K562 (cell line): ENCODE results near the gene REEP3. TPM values are rescaled to one million over a fixed set of nuclear protein-coding genes. Genes with fewer than 3 reads are reported as not detected.
A peak's percentile ranks its signal among the peaks of the same experiment; 100 is the strongest.

Source experiments
- ATAC-seq: fragments of 200-7000 bp; cut with Tn5 transposase; 3 replicates; pipeline ENCODE4 v1.9.1; 2020; ENCODE audit warnings: moderate library complexity
- BruUV-seq: library from RNA; stranded (reverse); fragments of 400-500 nt; replicated peaks from 2 replicates; lab custom pipeline; 2021; lab: Mats Ljungman, UMichigan
- CTCF ChIA-PET: fragments of 300-600 bp; formaldehyde crosslinking; extraction: SDS; loops from one replicate; lab custom pipeline; 2021; ENCODE audit warnings: low intra/inter-chr PET ratio; lab: Yijun Ruan, JAX
- POLR2A ChIA-PET: fragments of 300-600, 350-650 bp; sonication (Branson Sonifier 250); formaldehyde crosslinking; extraction: SDS; loops from one replicate; lab custom pipeline; 2021; ENCODE audit warnings: antibody characterized with exemption, inconsistent platforms; lab: Yijun Ruan, JAX
- DNase-seq, 4 experiments: peaks; one replicate each; pipeline versions ENCODE4 v3.0.0 to v3.0.0-alpha.2; 2011 to 2018; ENCODE audit warnings: low spot score in 3 of 4, mixed read lengths in 3 of 4; ENCODE audit errors: extremely low read depth in 1 of 4
- FAIRE-seq: peaks from 2 replicates; lab custom pipeline; 2011; peaks lifted over from hg19 to GRCh38; lab: Jason Lieb, UNC
- H2AFZ ChIP-seq: 2 replicates; pipeline ENCODE4 v1.6.0; 2011; ENCODE audit warnings: low read depth, low read length, control low read depth, inconsistent platforms
- H3K27ac ChIP-seq: fragments of 200-600 bp; 3 replicates; pipeline ENCODE4 v1.8.0; 2011; ENCODE audit warnings: low read depth, mild to moderate bottlenecking, control low read depth, inconsistent platforms, low read length, moderate library complexity, mixed read lengths; ENCODE audit errors: extremely low read depth
- H3K27me3 ChIP-seq, 2 experiments: fragments of 300-600 bp in 1 of 2; 2 replicates in 1 of 2; 3 replicates in 1 of 2; pipeline versions ENCODE4 v1.6.0 to v1.8.0; 2011; ENCODE audit warnings: inconsistent platforms in 2 of 2, low read length in 2 of 2, mild to moderate bottlenecking in 1 of 2, mixed read lengths in 1 of 2, moderate library complexity in 1 of 2; ENCODE audit not compliant: control insufficient read depth in 2 of 2, insufficient read depth in 2 of 2
- H3K36me3 ChIP-seq: fragments of 300-600 bp; 3 replicates; pipeline ENCODE4 v1.8.0; 2011; ENCODE audit warnings: mild to moderate bottlenecking, low read length, inconsistent platforms; ENCODE audit not compliant: control insufficient read depth, insufficient read depth
- H3K4me1 ChIP-seq, 2 experiments: fragments of 200-600 bp in 1 of 2; replicated peaks in 1 of 2; 2 replicates in 1 of 2; 3 replicates in 1 of 2; pipeline versions ENCODE4 v1.5.1 to v1.8.0; 2011; ENCODE audit warnings: inconsistent platforms in 2 of 2, low read length in 2 of 2, mild to moderate bottlenecking in 1 of 2, mixed read lengths in 1 of 2, moderate library complexity in 1 of 2; ENCODE audit not compliant: control insufficient read depth in 2 of 2, insufficient read depth in 2 of 2
- H3K4me2 ChIP-seq: 2 replicates; pipeline ENCODE4 v1.6.1; 2011; ENCODE audit warnings: low read length, control low read depth, inconsistent platforms, mixed read lengths; ENCODE audit not compliant: insufficient read depth
- H3K4me3 ChIP-seq: fragments of 200-600 bp; sonication (generic), shearing (Covaris generic); 2 replicates; pipeline ENCODE4 v1.5.1; 2016; ENCODE audit warnings: control low read depth, inconsistent platforms
- H3K79me2 ChIP-seq: fragments of 200-600 bp; 3 replicates; pipeline ENCODE4 v1.8.0; 2011; ENCODE audit warnings: low read length, inconsistent platforms; ENCODE audit not compliant: control insufficient read depth, insufficient read depth
- H3K9ac ChIP-seq, 2 experiments: 2 replicates each; pipeline versions ENCODE4 v1.6.0 to v1.6.1; 2011; ENCODE audit warnings: low read depth in 2 of 2, low read length in 2 of 2, control low read depth in 1 of 2, inconsistent platforms in 1 of 2, mild to moderate bottlenecking in 1 of 2, mixed read lengths in 1 of 2; ENCODE audit not compliant: insufficient read depth in 1 of 2
- H3K9me1 ChIP-seq: one replicate; pipeline ENCODE4 v1.6.0; 2011; ENCODE audit warnings: inconsistent platforms, mild to moderate bottlenecking, low read length, moderate library complexity; ENCODE audit not compliant: control insufficient read depth, insufficient read depth
- H3K9me3 ChIP-seq: replicated peaks from 2 replicates; pipeline ENCODE4 v1.5.1; 2011; ENCODE audit warnings: low read depth, low read length, inconsistent platforms; ENCODE audit not compliant: control insufficient read depth, insufficient read depth
- H4K20me1 ChIP-seq: replicated peaks from 2 replicates; pipeline ENCODE4 v1.6.1; 2011; ENCODE audit warnings: low read length, inconsistent platforms, mixed read lengths; ENCODE audit not compliant: control insufficient read depth, insufficient read depth
- BRD9 ChIP-seq: fragments of 450-650 bp; IDR thresholded peaks from 2 replicates; pipeline ENCODE4 v1.6.1; 2018; ENCODE audit warnings: low read depth; ENCODE audit not compliant: partially characterized antibody
- MBD2 ChIP-seq: sonication (generic); IDR thresholded peaks from 2 replicates; pipeline ENCODE4 v1.6.1; 2016; ENCODE audit warnings: low read depth, borderline replicate concordance
- MCM2 ChIP-seq: fragments of 450-650 bp; IDR thresholded peaks from 2 replicates; pipeline ENCODE4 v1.6.1; 2017; ENCODE audit warnings: low read depth, mild to moderate bottlenecking
- MXI1 ChIP-seq: IDR thresholded peaks from 2 replicates; pipeline ENCODE4 v1.6.1; 2011; ENCODE audit warnings: low read depth, mild to moderate bottlenecking, improper control_type of control experiment, low read length
- PHB2 ChIP-seq: fragments of 450-650 bp; IDR thresholded peaks from 2 replicates; pipeline ENCODE4 v1.6.1; 2017; ENCODE audit warnings: low read depth
- POLR2AphosphoS5 ChIP-seq: IDR thresholded peaks from 2 replicates; pipeline ENCODE4 v1.6.1; 2011; ENCODE audit warnings: mild to moderate bottlenecking, low read depth, low read length, moderate library complexity; ENCODE audit not compliant: control insufficient read depth, insufficient read depth
- SIRT6 ChIP-seq: IDR thresholded peaks from one replicate; pipeline ENCODE4 v1.6.1; 2012; ENCODE audit warnings: low read depth, mild to moderate bottlenecking, control low read depth, inconsistent platforms, low read length, moderate library complexity
- SLC30A9 ChIP-seq: fragments of 250-450 bp; sonication (Bioruptor Pico); IDR thresholded peaks from 2 replicates; pipeline ENCODE4 v1.8.0; 2022; ENCODE audit warnings: mild to moderate bottlenecking, moderate library complexity
- SMAD2 ChIP-seq: fragments of 150-350 bp; IDR thresholded peaks from 2 replicates; pipeline ENCODE4 v1.6.1; 2014; ENCODE audit warnings: low read depth, mild to moderate bottlenecking, low read length
- SP2 ChIP-seq: IDR thresholded peaks from 2 replicates; pipeline ENCODE4 v1.6.1; 2011; ENCODE audit warnings: mild to moderate bottlenecking, low read depth, low read length, moderate library complexity; ENCODE audit not compliant: poor library complexity, severe bottlenecking; ENCODE audit errors: extremely low read depth
- TEAD4 ChIP-seq, 2 experiments: sonication (generic) in 1 of 2; formaldehyde crosslinking in 1 of 2; IDR thresholded peaks; 2 replicates each; pipeline versions ENCODE4 v1.6.1 to v1.8.0; 2012 to 2022; ENCODE audit warnings: borderline replicate concordance in 1 of 2, inconsistent platforms in 1 of 2, low read length in 1 of 2, mild to moderate bottlenecking in 1 of 2, missing genetic modification reagents in 1 of 2
- YY1 ChIP-seq, 3 experiments: IDR thresholded peaks; 2 replicates each; pipeline ENCODE4 v1.6.1; 2011; ENCODE audit warnings: low read length in 2 of 3, mild to moderate bottlenecking in 2 of 3, moderate library complexity in 2 of 3, borderline replicate concordance in 1 of 3, control low read depth in 1 of 3, low read depth in 1 of 3; ENCODE audit not compliant: insufficient read depth in 3 of 3, insufficient replicate concordance in 2 of 3, control insufficient read depth in 1 of 3, insufficient read length in 1 of 3; ENCODE audit errors: extremely low read depth in 1 of 3
- ZFPM2 ChIP-seq: fragments of 250-450 bp; sonication (Bioruptor Pico); IDR thresholded peaks from 2 replicates; pipeline ENCODE4 v1.5.1; 2022; ENCODE audit warnings: mild to moderate bottlenecking
- ZKSCAN3 ChIP-seq: fragments of 250-450 bp; sonication (Bioruptor Pico); IDR thresholded peaks from 2 replicates; pipeline ENCODE4 v1.4.0; 2020
- ZNF324 ChIP-seq: fragments of 250-450 bp; sonication (Bioruptor Pico); IDR thresholded peaks from 2 replicates; pipeline ENCODE4 v1.4.0; 2020; ENCODE audit warnings: mild to moderate bottlenecking
- ZNF561 ChIP-seq: fragments of 450-650 bp; formaldehyde crosslinking; conservative IDR thresholded peaks from 2 replicates; pipeline ENCODE4 v1.4.0; 2020; ENCODE audit warnings: mild to moderate bottlenecking, moderate library complexity
- ZSCAN29 ChIP-seq: fragments of 450-650 bp; IDR thresholded peaks from 2 replicates; pipeline ENCODE4 v1.6.1; 2017
- in situ Hi-C: fragments of 300-500 bp; cut with MboI; formaldehyde crosslinking; loops from 4 replicates; pipeline ENCODE4 v1.15.0; 2018; ENCODE audit warnings: inconsistent platforms, mixed read lengths
- intact Hi-C: fragments of 100-400 bp; cut with micrococcal nuclease; formaldehyde crosslinking; loops from 2 replicates; pipeline ENCODE4 v1.14.2; 2022
- polyA plus RNA-seq, 8 experiments: library from polyadenylated mRNA; depleted of rRNA in 4 of 8; stranded (reverse) in 5 of 8; unstranded in 3 of 8; fragments of >200 nt; fragmentation: Nextera tagmentation in 2 of 8; fragmentation: Illumina TruSeq in 1 of 8; extraction: Ambion mirVana in 2 of 8; extraction: Trizol in 1 of 8; gene quantifications; 2 replicates each; pipeline versions ENCODE4 v1.2.1 to v1.2.3, GENCODE V29; 2011 to 2014; ENCODE audit warnings: inconsistent platforms in 1 of 8, missing spikeins in 1 of 8
- total RNA-seq, 7 experiments: library from RNA; depleted of rRNA in 6 of 7; stranded (reverse); fragments of >200 nt in 6 of 7; fragmentation: Illumina TruSeq in 2 of 7; extraction: Trizol in 2 of 7; gene quantifications; 2 replicates each; pipeline versions ENCODE4 v1.2.1 to v1.2.3, GENCODE V29; 2011 to 2021; ENCODE audit warnings: low replicate concordance in 1 of 7
- TF ChIP-seq, protein P1 (sequence below): fragments of 250-450 bp; sonication (Bioruptor Pico); IDR thresholded peaks from 2 replicates; pipeline ENCODE4 v1.4.0; 2020; ENCODE audit warnings: mild to moderate bottlenecking, moderate library complexity, borderline replicate concordance

Gene REEP3
- total and polyA plus RNA-seq, 9 of the 15 experiments (the other 6 are each of a cell fraction or from before 2014, with no cell fraction given): 3.4 to 13.4 (median 9.2) TPM

DNA sequence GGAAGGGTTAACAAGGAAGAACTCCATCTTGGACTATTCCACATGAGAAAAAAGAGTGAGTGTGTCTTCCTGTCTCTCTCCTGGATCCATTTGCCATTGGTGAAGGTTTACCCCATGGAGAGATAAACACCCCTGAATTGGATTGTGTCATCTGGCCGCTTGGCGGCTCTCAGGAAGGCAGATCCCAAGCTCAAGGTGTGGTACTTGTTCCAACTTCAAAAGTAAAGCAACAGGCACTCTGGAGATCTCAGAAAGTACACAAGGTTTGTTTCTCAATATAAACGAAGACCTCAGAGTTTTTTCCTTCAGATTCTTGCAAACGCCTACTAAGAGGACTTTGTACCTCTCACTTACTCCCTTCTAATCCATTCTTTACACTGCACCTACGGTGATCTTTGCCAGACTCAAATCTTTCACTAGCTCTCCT, 116.7 kb downstream of the REEP3 start (continued):
- TF ChIP-seq SP2 (no peak), YY1 (IDR thresholded peaks at IDR 0.05; ENCODE audit: borderline replicate concordance in 1 of 3, control insufficient read depth in 1 of 3, extremely low read depth in 1 of 3, insufficient read depth in 3 of 3, insufficient read length in 1 of 3, insufficient replicate concordance in 2 of 3, low read depth in 1 of 3, low read length in 2 of 3) (peak in 1 of 3 experiments; percentile 6), ZNF324 (no peak), POLR2AphosphoS5 (no peak), MBD2 (no peak), ZSCAN29 (no peak), SMAD2 (no peak)

DNA sequence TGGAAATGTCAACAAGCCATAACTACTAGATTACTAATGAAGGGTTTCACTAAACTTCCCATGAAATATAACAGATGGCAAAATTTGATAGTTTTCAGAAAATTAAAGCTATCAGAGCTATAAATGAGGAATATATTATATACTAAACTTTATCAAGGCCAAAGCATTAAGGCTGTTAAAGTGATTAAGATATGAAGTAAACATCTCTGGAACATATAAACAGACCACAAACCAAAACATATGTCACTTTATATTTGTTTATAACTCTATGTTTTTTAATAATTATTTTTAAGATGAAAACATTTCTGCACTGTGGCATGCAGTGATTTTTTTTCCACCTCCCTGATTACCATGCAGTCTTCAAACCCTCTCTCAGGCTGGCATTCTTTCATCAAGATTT, 120.2 kb downstream of the REEP3 start:
- Histone ChIP-seq H3K4me1 (no peaks in the 10 kb centered on the region; a peak in 1 of 5 replicates), H3K27me3 (peaks cover 23 to 25% of the 10 kb centered on the region in 2 experiments), H3K9ac (no peak overlapping the region), H3K36me3 (no peaks in the 10 kb centered on the region), H4K20me1 (no peaks in the 10 kb centered on the region), H3K27ac (no peak overlapping the region), H3K79me2 (no peaks in the 10 kb centered on the region), H3K9me3 (no peaks in the 10 kb centered on the region), H3K4me2 (no peak overlapping the region), H3K9me1 (no peaks in the 10 kb centered on the region), H2AFZ (no peak overlapping the region), H3K4me3 (no peak overlapping the region)
- CTCF ChIA-PET: no interaction called here
- POLR2A ChIA-PET: interaction anchor here (1.1 kb wide), 1 partner anchor 19 kb away, joined by 3 read pairs; no protein-coding TSS in a partner anchor
- ATAC-seq (no peak), DNase-seq (no peak), FAIRE-seq (no peak)
- in situ Hi-C loops: loop anchor here (25.0 kb wide), 1 partner anchor 429 kb away; no protein-coding TSS in a partner anchor
- BruUV-seq: no TSS peak
- intact Hi-C loops: no loop called here
- TF ChIP-seq TEAD4 (IDR thresholded peaks at IDR 0.05; ENCODE audit: low read length): no peak
- no peak for TF ChIP-seq TEAD4 (CRISPR knock-in tag; IDR thresholded peaks at IDR 0.05; ENCODE audit: borderline replicate concordance)
- no peak for TF ChIP-seq PHB2
- no peak for TF ChIP-seq BRD9
- TF ChIP-seq ZNF561 (CRISPR knock-in tag): no peak
- no peak for TF ChIP-seq ZKSCAN3 (CRISPR knock-in tag)
- TF ChIP-seq MXI1: no peak
- no peak for TF ChIP-seq SIRT6
- no peak for TF ChIP-seq ZFPM2 (CRISPR knock-in tag)
- no peak for TF ChIP-seq SLC30A9 (CRISPR knock-in tag)
- TF ChIP-seq MCM2: no peak
- TF ChIP-seq, protein P1, sequence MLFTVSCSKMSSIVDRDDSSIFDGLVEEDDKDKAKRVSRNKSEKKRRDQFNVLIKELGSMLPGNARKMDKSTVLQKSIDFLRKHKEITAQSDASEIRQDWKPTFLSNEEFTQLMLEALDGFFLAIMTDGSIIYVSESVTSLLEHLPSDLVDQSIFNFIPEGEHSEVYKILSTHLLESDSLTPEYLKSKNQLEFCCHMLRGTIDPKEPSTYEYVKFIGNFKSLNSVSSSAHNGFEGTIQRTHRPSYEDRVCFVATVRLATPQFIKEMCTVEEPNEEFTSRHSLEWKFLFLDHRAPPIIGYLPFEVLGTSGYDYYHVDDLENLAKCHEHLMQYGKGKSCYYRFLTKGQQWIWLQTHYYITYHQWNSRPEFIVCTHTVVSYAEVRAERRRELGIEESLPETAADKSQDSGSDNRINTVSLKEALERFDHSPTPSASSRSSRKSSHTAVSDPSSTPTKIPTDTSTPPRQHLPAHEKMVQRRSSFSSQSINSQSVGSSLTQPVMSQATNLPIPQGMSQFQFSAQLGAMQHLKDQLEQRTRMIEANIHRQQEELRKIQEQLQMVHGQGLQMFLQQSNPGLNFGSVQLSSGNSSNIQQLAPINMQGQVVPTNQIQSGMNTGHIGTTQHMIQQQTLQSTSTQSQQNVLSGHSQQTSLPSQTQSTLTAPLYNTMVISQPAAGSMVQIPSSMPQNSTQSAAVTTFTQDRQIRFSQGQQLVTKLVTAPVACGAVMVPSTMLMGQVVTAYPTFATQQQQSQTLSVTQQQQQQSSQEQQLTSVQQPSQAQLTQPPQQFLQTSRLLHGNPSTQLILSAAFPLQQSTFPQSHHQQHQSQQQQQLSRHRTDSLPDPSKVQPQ (CRISPR knock-in tag): no peak
